Stomach smooth muscle (tissue), 2 donors: ENCODE measurements around the gene DAZAP2.
"Not testable (repeated sequence)": the region's sequence is repeated elsewhere in the genome, so short reads cannot be mapped to it uniquely, and the experiment has no call there.

Source experiments
- H3K27ac ChIP-seq: one replicate; pipeline ENCODE4 v1.7.0; 2013; ENCODE audit warnings: mild to moderate bottlenecking, low read length, inconsistent platforms
- H3K27me3 ChIP-seq, 2 donors: one replicate each; pipeline ENCODE4 v1.7.0; 2013; ENCODE audit warnings: low read length in 2 of 2; ENCODE audit not compliant: insufficient read depth in 2 of 2, control insufficient read depth in 1 of 2
- H3K36me3 ChIP-seq, 2 donors: one replicate each; pipeline ENCODE4 v1.7.0; 2013; ENCODE audit warnings: low read length in 2 of 2; ENCODE audit not compliant: control insufficient read depth in 2 of 2, insufficient read depth in 2 of 2
- H3K4me1 ChIP-seq: one replicate; pipeline ENCODE4 v1.7.0; 2013; ENCODE audit warnings: low read length; ENCODE audit not compliant: control insufficient read depth, insufficient read depth
- H3K4me3 ChIP-seq, 2 donors: one replicate each; pipeline ENCODE4 v1.7.0; 2013; ENCODE audit warnings: low read length in 2 of 2
- H3K9ac ChIP-seq, 2 donors: one replicate each; pipeline ENCODE4 v1.7.0; 2013; ENCODE audit warnings: low read length in 2 of 2, mild to moderate bottlenecking in 1 of 2
- H3K9me3 ChIP-seq, 2 donors: one replicate each; pipeline ENCODE4 v1.7.0; 2013; ENCODE audit warnings: low read length in 2 of 2; ENCODE audit not compliant: control insufficient read depth in 2 of 2
- donor health status: healthy.
- donor health status: Pancreatic carcinoma.

DAZAP2 gene

GRCh38 chr12:51270067-51270950 lies 31.7 kb downstream of the DAZAP2 start, which contains the start of gene SMAGP:
Gene SMAGP (minus strand): TSS chr12:51270415. CDS start chr12:51269278, 1,137 bp downstream.
- Histone ChIP-seq H3K27me3 (peaks cover 9 to 14% of the 10 kb centered on the region in 2 donors), H3K4me1 (peaks cover 9% of the 10 kb centered on the region), H3K36me3 (no peaks in the 10 kb centered on the region), H3K9ac (peak within 1 kb of the TSS; percentile 26 to 42), H3K27ac (no peak within 1 kb of the TSS), H3K9me3 (no peaks in the 10 kb centered on the region), H3K4me3 (peak within 1 kb of the TSS; percentile 60 to 78)

- peak overlapping the region; percentile 26 to 42 for H3K9ac ChIP-seq
- H3K9me3 ChIP-seq = no peaks in the 10 kb centered on the region
- peaks cover 9% of the 10 kb centered on the region for H3K4me1 ChIP-seq
- H3K27me3 ChIP-seq = peaks cover 9 to 14% of the 10 kb centered on the region in 2 donors
- H3K4me3 ChIP-seq = peak overlapping the region; percentile 60 to 78
- no peak overlapping the region for H3K27ac ChIP-seq
- no peaks in the 10 kb centered on the region for H3K36me3 ChIP-seq
Observed at GRCh38 chr12:51270951-51271518, 32.4 kb downstream of the DAZAP2 start.

- not testable (repeated sequence) for H3K4me1 ChIP-seq, H3K9ac ChIP-seq, H3K27ac ChIP-seq, H3K9me3 ChIP-seq, H3K4me3 ChIP-seq, H3K36me3 ChIP-seq
- H3K27me3 ChIP-seq = peaks cover 9 to 14% of the 10 kb centered on the region in 2 donors
Observed at GRCh38 chr12:51272810-51273209, 34.2 kb downstream of the DAZAP2 start.

GRCh38 chr12:51275088-51275487 lies 36.5 kb downstream of the DAZAP2 start:
- no peak overlapping the region for H3K4me3 ChIP-seq
- H3K27ac ChIP-seq = no peak overlapping the region

GRCh38 chr12:51281202-51281924 lies 42.7 kb downstream of the DAZAP2 start:
- Histone ChIP-seq H3K4me3 (no peak overlapping the region), H3K9me3 (no peaks in the 10 kb centered on the region), H3K36me3 (no peaks in the 10 kb centered on the region), H3K27ac (no peak overlapping the region), H3K4me1 (no peaks in the 10 kb centered on the region), H3K27me3 (peaks cover 0 to 2% of the 10 kb centered on the region in 2 donors), H3K9ac (no peak overlapping the region)

More at GRCh38 chr12:51275088-51275487, 36.5 kb downstream of the DAZAP2 start:
- Histone ChIP-seq H3K36me3 (no peaks in the 10 kb centered on the region), H3K9me3 (no peaks in the 10 kb centered on the region), H3K4me1 (peaks cover 4% of the 10 kb centered on the region), H3K9ac (no peak overlapping the region), H3K27me3 (peaks cover 8 to 11% of the 10 kb centered on the region in 2 donors)

- Histone ChIP-seq H3K36me3 (no peaks in the 10 kb centered on the region), H3K27ac (no peak overlapping the region), H3K4me3 (no peak overlapping the region), H3K9me3 (no peaks in the 10 kb centered on the region), H3K27me3 (no peaks in the 10 kb centered on the region), H3K4me1 (no peaks in the 10 kb centered on the region), H3K9ac (no peak overlapping the region)
Observed at GRCh38 chr12:51285843-51286242, 47.2 kb downstream of the DAZAP2 start.

GRCh38 chr12:51291603-51292513 lies 53.2 kb downstream of the DAZAP2 start:
- H3K9ac ChIP-seq, H3K36me3 ChIP-seq, H3K4me3 ChIP-seq, H3K4me1 ChIP-seq, H3K27me3 ChIP-seq, H3K9me3 ChIP-seq, H3K27ac ChIP-seq: not testable (repeated sequence)
